ENCODE data around the gene NDUFV3.
"Not testable (repeated sequence)": the region's sequence is repeated elsewhere in the genome, so short reads cannot be mapped to it uniquely, and the experiment has no call there.

Gene NDUFV3

DNA sequence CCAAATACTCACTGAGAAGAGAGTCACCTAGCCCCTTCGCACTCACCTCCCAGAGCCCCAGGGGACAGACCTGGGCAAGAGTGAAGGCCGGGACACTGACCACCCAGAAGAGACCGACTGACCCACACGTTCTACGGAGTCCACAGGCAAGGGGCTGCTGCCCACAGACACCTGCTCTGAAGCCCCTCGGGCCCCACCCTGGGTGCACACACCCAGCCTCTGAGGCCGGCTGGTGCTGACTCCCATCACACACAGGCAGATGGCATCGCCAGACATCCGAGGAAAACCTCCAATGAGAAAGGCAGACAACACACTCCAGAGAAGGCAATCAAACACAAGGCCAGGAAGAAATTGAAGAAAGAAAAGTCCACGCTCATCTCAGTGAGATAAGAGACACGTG is 35.9 kb upstream of the NDUFV3 start:
- DNase-seq (ENCODE audit: low read depth) = no peak

DNA sequence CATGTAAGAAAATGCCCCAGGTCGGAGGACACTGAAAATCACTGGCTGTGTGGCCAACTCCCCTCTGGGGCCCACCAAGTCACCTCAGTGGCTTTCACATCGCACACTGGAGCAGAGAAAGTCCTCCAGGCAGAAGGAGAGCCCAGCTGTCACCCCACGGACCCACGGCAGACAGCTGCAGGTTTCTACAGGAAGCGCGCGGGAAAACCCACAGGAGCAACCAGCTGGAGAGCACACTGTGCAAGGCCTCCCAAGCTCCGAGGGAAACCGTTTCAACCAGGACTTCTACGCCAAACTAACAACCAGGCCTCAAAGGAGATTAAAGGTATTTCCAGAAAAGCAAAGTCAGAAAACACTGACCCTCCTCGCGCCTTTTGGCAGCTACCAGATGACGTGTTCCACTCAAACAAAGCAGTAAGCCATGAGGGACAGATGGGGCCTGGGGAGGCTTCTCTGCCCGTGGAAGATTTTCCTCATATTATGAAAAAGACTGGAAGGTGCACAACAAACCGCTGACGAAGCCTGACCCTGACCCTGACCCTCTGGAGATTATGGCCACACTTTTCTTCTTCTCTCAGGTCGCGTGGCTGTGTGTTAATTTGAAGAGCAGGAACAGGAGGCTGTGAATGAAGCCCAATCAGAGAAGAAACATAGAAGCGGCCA is 34.8 kb upstream of the NDUFV3 start:
- DNase-seq (ENCODE audit: low read depth) = no peak

DNA sequence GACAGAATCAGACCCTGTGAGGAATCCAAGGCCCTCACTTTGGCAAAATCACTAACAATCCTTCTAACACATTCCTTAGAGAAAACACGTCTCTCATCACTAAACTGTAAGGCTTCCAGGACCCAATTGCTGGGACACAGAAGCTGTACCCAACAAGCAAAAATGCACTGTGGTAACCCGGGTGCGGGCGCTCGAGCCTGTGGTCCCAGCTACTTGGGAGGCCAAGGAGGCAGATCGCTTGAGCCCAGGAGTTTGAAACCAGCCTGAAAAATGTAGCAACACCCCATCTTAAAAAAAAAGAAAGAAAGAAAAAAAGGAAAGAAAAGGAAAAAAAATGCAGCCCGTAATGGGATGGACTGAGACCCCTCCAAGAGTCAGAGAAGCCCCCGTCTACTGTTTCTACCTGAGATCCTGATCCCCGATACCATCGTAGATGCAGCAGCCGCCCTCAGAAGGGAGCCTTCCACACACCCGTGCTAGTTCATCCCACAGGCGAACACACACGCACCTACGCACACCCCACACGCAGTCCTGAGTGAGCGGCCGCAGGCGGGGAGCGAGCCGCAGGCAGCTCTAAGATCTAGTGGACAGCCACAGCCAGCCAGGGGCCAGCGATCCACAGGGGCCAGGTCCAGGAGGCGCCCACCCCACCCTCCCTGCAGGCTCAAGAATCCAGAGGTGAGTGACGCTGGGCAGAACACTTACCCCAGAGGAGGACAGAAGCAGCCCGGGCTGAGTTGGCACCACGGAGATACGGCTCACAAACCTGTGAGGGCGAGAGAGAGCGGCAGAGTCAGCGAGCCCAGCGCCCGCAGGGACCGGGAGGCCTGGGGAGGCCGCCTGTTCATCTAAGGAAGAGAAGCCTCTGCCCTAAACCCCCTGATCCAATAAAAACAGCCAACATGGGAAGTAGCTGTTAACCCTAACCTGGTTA is 33.9 kb upstream of the NDUFV3 start:
- no peak for DNase-seq (ENCODE audit: low read depth)

DNA sequence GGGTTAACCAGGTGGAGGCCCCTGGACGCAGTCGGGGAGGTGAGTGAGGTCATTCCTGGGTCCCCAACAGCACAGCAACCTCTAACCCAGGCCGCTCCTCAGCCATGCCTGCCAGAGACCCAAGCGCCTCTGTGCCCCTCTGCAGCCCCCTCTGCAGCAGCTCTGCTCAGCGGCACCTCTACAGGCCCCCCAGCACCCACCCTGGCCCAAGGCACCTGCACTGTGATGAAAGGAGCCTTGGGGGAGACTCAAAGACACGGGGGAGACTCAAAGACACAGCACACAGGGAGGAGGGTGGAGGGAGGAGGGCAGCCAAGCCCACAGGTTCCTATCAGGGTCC is 33.2 kb upstream of the NDUFV3 start:
- no peak for DNase-seq (ENCODE audit: low read depth)

DNA sequence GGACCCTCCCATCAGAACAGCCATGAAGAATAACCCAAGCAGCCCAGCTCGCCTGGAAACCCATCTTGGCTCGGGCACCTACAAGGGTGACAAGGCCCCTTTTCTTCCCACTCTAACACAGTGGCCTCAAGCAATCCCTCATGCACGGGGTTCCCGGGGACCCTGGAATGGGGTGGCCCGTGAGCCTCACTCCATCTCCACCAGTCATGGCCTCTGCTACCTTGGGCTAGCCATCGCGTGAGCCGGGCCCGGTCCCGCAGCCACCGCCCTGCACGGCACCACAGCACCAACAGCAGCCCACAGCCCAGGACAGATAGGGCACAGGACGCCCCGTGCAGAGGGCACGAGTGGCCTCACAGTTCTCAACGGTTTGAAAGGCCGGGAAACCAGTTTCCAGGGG is 32.8 kb upstream of the NDUFV3 start:
- no peak for DNase-seq (ENCODE audit: low read depth)

DNA sequence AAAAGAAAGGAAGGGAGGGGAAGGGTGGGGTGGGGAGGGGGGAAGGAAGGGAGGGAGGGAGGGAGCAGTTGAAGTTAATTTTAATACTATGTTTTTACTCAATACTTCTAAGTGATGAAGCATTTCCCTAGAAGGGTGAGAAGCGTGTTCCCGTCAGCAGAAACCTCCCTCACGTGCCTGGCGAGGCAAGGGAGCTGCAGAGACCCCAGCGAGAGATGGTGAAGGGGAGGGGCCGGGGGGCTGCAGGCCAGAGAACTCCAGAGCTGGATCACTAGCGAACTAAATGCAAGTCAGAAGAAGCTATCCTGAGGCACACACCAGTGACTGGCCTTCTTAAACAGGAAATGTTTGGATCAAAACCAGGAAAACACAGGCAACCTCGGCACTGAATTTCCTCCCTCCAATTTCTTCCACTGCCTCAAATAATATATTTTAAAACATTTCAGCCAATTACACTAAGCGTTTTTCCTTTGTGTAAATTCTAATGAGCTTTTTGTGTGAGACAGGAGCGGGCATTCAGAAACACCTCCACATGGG is 31.7 kb upstream of the NDUFV3 start:
- no peak for DNase-seq (ENCODE audit: low read depth)

DNA sequence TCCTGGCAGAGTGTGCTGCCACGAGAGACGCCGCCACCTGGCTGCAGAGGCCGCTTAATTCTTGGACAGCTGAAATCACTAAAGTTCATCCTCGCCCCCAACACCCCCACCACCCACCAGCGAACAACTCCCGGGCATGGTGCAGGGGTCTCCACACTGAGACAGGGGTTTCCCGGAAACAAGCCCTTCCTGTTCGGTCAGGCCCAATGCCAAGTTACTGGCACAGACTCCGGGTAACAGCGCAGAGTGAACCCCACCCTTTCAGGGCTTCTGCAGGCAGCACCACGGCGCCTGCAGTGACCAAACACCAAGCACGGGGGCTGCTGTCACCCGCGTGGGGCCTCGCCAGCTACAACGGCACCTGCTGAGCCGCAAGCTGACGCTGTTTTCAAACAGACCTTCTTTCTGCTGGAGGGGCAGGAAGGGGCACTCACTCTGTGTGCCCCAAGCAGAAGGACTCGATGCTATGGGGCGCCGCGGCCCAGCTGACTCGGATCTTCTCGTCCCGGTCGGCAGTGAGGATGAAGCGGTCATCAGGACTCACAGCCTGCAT is 31.2 kb upstream of the NDUFV3 start:
- no peak for DNase-seq (ENCODE audit: low read depth)

DNA sequence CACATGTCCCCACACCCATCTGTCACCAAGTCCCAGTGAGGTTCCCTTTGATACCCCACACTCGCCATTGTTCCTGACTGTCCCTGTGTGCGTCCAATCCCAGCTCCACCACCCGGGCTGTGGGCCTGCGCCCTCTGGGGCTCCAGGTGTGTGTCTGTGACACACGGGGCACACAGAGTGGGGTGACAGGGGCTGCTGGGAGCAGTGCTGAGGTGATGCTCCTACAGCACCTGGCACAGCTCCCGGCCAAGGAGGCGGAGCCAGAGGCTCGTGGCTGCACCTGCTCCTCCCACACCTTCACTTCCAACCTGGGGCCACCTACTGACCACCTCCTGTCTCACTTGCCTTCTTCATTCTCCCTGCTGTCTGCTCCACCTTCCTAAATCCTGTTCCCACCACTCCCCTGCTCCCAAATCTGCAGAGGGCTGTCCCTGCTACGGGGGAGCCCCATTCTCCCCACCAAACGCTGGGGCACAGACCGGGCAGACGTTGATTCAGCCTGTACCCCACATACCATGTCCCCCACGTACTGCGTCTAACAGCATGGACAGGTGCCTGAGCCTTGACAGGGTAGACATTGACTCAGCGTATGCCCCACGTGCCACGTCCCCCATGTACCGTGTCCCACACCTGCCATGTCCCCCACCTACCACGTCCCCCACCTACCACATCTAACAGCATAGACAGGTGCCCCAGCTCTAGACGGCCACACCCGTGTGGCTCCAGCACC is 30.2 kb upstream of the NDUFV3 start:
- no peak for DNase-seq (ENCODE audit: low read depth)

DNA sequence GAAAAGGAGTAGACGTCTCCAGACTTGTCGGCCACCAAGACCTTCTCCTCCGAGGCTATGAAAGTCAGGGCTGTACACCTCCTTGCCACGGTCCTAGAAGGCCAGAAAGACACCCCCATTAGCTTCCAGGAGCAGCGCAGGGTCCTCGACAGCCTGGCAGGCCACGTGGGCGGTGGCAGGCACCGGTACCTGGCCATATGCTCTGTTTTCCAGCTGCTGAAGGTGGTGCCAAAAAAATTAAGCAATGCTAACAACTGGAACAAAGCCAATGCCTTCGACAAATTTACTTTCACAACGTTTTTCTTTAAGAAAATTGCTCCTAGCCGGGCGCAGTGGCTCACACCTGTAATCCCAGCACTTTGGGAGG is 29.6 kb upstream of the NDUFV3 start:
- no peak for DNase-seq (ENCODE audit: low read depth)

DNA sequence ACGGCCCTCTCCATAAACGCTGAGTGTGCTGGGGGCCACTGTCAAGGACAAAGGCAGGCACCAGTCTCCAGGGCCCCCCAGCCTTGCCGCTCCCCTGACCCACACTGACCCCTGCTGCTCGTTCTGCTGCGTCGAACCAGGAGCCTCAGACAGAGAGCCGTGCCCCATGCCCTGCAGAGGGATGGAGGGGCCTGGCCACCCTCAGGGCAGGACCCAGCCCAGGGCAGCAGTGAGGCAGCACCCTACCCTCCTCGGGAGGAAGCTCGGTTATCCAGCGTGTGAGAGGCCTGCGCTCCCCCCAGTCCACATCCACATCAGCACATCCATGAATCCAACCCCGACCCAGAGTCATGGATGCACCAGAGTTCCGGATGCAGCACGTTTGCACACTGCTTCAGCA is 28.8 kb upstream of the NDUFV3 start:
- no peak for DNase-seq (ENCODE audit: low read depth)

DNA sequence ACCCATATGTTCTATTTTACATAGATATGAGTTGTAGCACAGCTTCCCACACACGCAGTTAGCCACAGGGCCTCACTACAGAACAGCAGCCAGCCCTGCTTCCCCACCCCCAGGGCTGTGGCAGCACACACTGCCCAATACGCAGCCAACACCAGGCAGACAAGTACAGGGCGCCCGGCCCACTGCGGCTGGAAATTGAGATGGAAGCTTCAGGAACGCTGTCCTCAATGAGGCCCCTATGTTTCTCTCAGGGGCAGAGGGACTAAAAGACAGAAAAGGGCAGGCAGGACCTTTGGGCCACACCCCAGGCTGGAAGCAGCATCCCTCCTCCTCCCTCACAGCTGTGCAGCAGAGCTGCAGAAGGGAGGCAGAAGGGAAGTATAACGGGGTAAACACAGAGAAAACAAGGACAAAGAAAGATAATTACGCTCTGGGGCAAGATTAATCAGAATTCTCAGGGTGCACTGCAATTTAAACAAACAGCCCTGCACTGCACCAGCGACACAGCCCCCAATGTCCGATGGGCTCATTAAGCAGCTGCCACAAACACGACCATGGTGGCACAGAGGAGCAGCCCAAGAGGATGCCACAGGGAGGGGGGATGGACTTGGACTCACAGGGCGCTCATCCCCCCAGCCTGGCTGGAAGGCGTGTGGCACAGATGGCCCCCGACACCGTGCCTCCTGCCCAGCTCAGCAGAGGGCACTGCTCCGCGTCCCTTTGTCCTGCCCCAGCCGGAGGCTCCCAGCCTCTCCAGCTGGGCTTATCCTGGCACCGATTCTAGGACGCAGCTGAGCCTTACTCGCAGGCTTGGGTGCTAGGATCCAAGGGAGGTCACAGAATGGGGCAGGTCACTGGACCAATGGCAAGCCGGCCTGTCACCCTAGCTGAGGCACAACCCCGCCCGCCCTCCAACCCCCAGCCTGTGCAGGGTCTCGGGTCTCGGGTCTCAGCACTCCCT is 28.0 kb upstream of the NDUFV3 start:
- DNase-seq (ENCODE audit: low read depth) = no peak

DNA sequence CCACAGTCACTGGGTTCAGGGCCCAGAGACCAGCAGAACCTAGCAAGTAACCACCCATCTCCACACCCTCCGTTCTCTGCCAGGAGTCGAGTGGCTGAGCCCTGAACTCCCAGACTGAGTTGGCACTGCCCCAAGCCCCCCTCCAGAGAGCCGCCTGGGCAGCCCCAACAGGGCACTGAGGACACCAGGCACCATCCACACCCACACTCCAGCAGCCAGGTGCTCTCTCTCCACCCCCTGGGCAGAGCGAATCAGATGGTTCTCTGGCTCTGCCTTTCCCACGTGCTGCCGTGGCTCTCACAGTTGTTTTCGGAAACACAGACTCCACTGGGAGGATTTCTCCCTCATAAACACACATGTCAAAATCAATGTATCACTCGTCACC is 27.3 kb upstream of the NDUFV3 start:
- no peak for DNase-seq (ENCODE audit: low read depth)

DNA sequence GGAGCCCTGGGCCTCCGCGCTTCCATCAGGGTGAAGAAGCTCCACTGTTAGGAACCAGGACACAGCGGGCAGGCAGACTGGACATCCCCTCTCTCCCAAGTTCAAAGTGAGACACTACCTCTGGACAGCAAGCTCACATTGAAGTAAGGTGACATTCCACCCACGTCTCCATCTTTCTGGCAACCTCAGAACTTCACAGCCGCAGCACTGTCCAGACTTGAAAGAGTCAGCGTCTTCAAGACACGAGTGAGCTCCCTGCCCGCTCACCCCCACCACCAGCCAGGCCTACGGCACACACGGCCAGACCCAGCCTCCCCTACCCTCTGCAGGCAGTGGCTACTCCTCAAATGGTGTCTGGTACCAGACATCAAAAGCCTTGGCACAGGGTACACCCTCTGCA is 24.9 kb upstream of the NDUFV3 start:
- DNase-seq (ENCODE audit: low read depth) = no peak

DNA sequence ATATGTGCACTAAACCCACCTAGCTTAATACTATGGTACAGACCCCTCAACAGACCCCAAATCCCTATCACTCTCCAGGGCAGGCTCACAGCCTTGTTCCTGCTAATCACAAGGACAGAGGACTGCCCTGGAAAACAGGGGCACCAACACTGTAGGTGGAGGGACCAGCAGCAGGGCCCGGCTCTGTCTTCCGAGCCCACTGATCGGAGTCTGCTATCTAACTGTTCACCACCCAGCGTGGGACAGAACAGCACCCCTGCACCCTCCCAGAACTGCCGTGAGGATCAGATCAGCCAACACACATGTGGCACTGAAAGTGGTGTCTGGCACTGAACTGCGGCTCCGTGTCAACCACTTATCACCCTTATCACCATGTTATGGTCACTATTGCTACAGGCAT is 20.0 kb upstream of the NDUFV3 start:
- DNase-seq (ENCODE audit: low read depth) = no peak

DNA sequence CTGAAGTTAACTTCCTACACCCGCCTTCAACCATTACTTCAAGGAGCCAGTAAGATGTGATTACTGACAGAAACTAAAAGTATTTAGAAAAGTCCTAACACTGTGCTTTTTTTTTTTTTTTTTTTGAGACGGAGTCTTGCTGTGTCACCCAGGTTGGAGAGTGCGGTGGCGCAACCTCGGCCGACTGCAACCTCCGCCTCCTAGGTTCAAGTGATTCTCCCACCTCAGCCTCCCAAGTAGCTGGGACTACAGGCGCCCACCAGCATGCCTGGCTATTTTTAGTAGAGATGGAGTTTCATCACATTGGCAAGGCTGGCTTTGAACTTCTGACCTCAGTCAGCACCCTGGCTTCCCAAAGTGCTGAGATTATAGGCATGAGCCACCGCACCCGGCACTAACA is 17.3 kb upstream of the NDUFV3 start:
- DNase-seq (ENCODE audit: low read depth) = not testable (repeated sequence)

DNA sequence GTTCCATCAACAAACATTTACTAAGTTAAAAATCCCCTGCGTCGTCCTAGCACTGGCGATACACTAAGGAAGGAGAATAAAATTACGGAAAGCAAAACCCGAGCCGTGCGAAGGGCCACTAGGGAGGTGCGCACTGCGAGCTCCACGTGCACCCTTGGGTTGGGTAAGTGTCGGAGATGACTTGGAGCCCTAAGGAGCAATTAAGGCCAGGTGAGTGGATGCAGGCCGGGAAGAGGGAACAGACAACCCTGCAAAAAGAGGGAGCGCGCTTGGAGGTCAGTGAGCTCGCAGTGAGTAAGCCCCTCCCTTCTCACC is 14.5 kb upstream of the NDUFV3 start:
- no peak for DNase-seq (ENCODE audit: low read depth)

DNA sequence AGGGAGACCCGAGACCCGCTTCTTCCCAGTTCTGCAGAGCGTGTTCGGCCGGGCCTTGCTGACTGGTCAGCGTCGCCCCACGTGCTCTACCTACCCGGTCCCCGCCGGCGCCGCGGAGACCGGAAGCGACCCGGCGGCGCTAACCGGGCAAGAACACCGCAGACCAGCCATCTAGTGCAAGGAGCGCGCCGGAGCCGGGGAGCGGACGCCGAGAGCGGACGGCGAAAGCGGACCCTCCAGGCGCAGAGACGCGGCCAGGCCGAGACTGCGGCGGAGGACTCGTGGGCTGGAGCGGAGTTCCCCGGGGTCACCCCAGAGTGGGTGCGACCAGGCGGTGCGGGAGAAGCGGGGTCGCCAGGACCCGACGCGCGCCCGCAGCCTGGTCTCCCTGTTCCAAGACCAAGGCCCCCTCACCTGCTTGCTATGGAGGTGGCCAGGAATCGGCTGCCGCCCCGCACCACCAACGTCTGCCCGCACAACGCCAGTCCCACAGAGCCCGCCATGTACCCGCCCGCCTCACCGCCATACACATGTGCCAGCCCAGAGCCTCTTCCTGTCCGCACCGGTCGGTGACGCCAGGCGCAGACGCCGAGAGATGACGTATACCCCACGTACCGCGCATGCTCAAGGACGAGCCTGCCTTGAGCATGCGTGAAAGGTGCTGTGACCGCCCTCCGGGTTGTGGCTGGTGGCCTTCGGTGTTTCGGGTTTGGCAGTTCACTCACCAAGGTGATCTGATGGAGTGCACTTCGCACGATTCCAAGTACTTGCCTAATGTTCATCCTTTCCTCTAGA is 13.9 kb upstream of the NDUFV3 start, which contains the start of gene WDR4:
Gene WDR4, minus strand, starts transcription at position 547 of the 795 bp plus-strand sequence. Its CDS starts 44 bp downstream, at position 503.
- DNase-seq (ENCODE audit: low read depth) = peak; percentile 99

DNA sequence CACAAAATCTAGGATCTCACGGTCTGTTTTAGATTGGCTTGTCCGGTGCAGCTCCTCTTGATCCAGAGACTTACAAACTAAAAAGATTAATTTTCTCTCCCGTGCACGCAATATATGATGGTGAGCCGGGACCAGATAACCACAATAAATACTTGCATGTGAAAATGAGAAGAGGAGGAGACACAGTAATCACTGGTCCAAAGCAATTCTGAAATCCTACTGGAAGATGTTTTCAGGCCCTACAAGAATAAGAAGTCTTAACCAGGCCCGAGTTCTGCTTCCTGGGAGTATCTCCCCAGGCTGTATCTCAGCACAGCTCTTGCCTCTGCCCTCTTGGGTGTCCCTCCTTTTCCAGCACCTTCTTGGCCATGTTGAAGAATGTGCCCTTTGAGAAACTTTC is 12.8 kb upstream of the NDUFV3 start:
- no peak for DNase-seq (ENCODE audit: low read depth)

DNA sequence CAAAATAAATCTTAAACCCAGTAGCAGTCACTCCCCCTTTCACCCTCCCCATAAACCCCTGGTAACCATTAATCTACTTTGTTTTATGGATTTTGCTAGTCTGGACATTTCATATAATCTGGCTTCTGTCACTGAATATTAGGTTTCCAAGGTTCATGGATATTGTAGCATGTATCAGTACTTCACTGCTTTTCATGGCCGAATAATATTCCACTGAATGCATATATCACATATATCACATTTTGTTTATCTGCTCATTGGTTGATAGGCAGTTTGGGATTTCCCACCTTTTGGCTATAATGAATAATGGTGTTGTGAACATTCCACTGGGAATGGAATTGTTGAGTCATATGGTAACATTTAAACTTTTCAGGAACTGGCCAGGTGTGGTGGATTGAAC is 9.2 kb upstream of the NDUFV3 start:
- no peak for DNase-seq (ENCODE audit: low read depth)

DNA sequence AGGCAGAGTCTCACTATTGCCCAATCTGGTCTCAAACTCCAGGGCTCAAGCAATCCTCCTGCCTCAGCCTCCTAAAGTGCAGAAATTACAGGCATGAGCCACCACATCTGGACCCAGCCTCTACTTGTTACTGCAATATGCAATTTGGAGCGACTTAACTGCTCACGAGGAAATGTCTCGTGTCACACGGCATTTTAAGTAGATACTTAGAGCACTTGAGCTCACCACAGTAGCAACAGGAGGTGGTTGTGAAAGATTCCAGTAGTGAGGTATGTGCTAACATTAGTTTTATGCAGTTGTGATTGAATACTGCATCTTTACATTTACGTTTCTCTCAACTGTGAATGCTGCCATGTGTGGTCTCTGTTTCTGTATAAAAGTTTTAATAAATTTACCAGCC is 5.8 kb upstream of the NDUFV3 start:
- DNase-seq (ENCODE audit: low read depth) = no peak

DNA sequence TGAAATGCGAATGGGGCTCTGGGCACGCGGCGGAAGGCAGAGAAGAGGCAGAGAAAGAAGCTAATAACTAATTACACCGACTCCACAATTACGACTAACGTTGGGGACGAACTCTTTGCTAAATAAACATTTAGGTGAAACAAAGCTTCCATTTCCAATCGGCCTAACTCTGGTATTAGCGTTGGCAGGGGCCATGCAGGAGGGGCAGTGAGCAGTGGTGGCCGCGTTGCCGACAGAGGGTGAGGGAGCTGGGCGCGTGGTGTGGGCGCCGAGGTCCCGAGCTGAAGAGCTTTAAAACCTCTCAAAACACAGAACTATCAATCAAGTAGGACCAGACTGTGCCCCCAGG is 553 bp upstream of the NDUFV3 start:
- no peak for DNase-seq (ENCODE audit: low read depth)

All from stimulated activated CD8-positive, alpha-beta memory T cell treated with anti-CD3 and anti-CD28 coated beads, Interleukin-15, amount 100 ng/mL, for 1 hour (primary cell).